HPDE6-E6E7 (cell line): ENCODE measurements around the gene TAX1BP3.

Experiments used
- DNase-seq: peaks from one replicate; pipeline ENCODE4 v3.0.0; 2011; ENCODE audit warnings: missing footprints; ENCODE audit errors: extremely low spot score

The TAX1BP3 gene

GRCh38 chr17:3626831-3627768 is 41.3 kb downstream of the TAX1BP3 start:
- DNase-seq: no peak

DNA sequence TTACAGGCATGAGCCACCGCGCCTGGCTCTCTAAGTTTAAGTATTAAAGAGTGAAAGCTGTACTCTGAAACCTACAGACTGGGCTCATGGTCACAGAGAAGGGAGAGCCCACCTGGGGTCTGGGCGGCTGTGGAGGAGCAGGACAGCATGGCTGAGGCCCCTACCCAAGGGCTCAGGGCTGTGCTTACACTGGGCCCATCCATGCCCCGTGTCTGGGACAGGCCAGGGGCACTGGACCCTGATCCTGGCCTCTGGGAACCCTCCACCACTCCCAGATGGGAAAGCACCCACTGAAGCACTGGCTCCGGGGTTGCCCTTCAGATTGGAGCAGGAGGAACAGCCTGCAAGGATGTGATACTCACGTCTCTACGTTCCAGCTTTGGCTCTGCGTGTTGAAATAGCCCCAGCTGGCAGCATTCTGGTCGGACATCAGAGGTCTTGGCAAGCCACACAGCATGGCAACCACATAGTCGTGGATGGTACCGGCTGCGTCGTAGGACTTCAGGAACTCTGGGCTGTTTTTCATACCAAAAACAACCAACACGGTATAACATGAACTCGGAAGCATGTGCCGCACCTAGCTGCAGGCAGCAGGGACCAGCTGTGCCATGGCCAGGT is 45.3 kb downstream of the TAX1BP3 start:
- DNase-seq: no peak

- no peak for DNase-seq
These were observed 47.1 kb downstream of the TAX1BP3 start for GRCh38 chr17:3621146-3621720.

DNA sequence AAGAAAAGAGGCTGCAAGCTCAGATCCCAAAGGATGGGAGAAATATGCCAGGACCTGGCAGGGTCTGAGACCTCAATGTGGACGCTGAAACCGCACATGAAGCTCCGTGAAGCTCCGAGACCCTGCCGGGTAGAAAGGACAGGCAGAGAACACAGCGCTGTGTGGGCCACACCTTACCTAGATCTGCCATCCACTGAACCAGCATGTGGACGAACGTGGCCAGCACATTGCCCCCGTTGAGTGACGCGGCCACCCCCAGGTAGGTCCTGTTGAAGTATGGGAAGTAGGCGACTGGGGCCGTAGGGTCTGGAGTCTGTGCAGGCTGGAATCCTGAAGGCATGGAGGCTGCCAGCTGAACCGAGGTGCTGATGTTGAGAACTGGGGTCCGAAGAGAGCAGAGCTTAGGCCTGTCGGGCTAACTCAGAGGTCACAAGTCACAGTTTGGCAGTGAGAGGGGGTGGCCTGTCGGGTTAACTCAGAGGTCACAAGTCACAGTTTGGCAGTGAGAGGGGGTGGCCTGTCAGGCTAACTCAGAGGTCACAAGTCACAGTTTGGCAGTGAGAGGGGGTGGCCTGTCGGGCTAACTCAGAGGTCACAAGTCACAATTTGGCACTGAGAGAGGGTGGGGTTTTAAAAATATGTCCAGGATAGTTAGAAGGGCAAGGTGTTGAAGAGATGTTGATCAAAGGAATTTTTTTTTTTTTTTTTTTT is 53.1 kb downstream of the TAX1BP3 start:
- no peak for DNase-seq

GRCh38 chr17:3613124-3613523 is 55.3 kb downstream of the TAX1BP3 start:
- no peak for DNase-seq
